HG02610 (cell line): ENCODE results near the gene UBC.
"Not testable (repeated sequence)": the region's sequence is repeated elsewhere in the genome, so short reads cannot be mapped to it uniquely, and the experiment has no call there.

ENCODE experiments used
- ATAC-seq: cut with Tn5 transposase; IDR thresholded peaks from one replicate; pipeline ENCODE4 v1.9.1; 2021; ENCODE audit warnings: mild to moderate bottlenecking, moderate library complexity; ENCODE audit not compliant: unreplicated experiment

Gene UBC

GRCh38 chr12:124938108-124938507, 23.7 kb upstream of the UBC start:
- no peak for ATAC-seq

GRCh38 chr12:124931528-124931927, 17.1 kb upstream of the UBC start:
- ATAC-seq: not testable (repeated sequence)

GRCh38 chr12:124930586-124930985, 16.1 kb upstream of the UBC start:
- ATAC-seq: no peak

GRCh38 chr12:124929649-124930419, 15.4 kb upstream of the UBC start:
- ATAC-seq: no peak

GRCh38 chr12:124928912-124929530, 14.6 kb upstream of the UBC start:
- no peak for ATAC-seq

DNA sequence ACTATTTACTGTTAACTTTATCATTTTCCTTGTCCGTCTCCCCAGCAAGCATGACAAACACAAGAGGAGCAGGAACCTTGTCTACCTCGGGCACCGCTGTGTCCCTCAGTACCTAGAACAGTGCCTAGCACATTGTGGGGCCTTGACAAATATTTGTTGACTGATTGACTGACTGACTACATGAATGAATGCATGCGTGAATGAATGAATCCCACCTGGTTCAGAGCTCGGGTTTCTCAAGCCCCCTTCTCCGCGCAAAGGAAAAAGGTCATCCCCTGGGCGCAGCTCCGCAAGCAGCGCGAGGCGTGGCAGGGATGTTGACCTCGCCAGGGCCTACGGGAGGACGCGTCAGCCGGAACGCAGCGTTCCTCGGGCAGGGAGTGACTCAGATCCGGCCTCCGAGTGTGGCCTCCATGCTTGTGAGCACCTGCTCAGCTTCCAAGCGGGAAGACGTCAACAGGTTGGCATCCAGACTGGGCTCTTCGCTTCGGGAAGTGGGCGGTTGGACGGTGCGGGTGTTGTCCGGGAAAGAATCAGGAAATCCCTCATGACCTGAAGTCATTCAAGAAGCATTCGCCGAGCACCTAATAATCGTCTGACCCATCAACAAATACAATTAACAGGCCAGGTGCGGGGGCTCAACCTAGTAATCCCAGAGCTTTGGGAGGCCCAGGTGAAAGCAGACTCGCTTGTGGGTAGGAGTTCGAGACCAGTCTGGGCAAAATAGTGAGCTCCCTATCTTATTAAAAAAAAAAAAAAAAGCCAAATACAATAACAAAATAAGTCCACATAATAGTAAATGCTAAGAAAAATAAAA, 13.9 kb upstream of the UBC start:
- peak; percentile 34 for ATAC-seq

DNA sequence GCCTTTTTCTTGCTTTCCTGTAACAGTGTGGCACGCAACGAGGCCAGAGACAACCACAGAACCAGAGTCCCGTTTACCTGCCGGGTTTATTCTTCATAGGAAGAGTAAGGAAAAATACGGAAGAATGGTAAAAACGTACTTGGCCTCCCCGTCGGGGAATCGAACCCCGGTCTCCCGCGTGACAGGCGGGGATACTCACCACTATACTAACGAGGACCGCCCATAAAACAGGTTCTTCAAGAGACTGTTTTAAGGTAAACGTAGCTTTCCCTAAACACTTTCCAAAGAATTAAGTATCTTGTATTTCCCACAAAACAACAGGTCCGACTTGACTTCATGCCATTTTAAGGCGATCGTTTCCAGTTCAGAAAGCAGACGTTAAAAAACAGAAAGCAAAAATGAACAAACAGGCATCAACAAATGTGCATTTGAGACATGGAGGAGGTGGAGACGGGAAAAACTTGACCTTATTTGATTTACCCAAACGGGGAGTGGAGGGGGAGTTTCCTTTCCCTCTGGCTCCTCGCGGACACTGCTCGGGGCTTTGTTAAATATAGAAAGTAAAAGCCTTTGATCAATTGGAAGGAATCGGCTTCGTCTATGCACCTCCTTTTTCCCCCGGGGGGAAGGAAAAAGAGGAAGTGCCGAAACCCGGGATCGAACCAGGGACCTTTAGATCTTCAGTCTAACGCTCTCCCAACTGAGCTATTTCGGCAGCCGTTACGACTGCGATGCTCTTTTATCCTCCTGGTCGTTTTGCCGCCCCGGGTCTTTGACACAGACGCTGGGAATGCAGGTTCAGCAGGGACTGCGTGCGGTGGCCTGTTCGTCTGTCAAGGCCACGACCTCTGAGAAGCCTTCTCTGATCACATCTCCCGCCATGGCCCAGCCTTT, 13.0 kb upstream of the UBC start:
- ATAC-seq: peak; percentile 66

GRCh38 chr12:124925782-124926181, 11.3 kb upstream of the UBC start:
- not testable (repeated sequence) for ATAC-seq

- no peak for ATAC-seq
Measured at GRCh38 chr12:124925117-124925516, 10.7 kb upstream of the UBC start.

- ATAC-seq: no peak
Measured at GRCh38 chr12:124923905-124924734, 9.7 kb upstream of the UBC start.

DNA sequence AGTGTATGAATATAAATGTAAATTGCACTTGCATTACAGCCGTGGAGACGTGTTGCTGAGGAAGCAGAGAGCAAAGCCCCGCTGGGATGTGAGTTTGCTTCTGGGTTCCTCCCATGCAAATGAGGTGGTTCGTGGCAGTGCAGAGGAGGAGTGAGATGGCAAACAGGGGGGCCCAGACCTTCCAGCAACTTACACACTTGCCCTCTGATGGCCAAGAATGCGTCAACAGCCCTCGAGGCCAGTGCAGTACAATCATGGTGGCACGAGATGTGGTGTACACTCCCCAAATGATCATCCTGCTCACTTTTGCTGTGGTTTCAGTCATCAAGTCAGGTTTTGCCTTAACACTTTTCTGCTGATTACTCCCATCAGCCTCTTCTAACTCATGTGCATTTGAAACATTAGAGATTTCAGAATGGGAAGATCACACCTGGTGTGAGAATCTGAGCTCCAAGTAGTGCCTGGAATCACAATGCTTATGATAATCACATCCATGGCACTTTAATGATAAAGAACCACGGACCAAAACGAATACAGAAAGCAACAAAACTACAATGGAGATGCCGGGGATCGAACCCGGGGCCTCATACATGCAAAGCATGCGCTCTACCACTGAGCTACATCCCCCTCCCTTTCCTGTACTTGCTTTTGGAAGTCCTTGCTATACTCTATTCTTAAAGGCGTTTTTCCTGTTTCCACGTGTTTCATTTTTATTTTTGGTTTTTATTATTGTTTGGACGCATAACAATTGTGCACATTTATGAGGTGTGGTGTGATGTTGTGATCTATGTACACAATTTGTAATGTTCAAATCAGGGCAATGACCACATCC, 7.0 kb upstream of the UBC start:
- peak; percentile 42 for ATAC-seq

- no peak for ATAC-seq
Measured at GRCh38 chr12:124920353-124920935, 6.0 kb upstream of the UBC start.

GRCh38 chr12:124919521-124920352, 5.3 kb upstream of the UBC start:
- peak; percentile 15 for ATAC-seq

- ATAC-seq: not testable (repeated sequence)
Measured at GRCh38 chr12:124918622-124918988, 4.2 kb upstream of the UBC start.

DNA sequence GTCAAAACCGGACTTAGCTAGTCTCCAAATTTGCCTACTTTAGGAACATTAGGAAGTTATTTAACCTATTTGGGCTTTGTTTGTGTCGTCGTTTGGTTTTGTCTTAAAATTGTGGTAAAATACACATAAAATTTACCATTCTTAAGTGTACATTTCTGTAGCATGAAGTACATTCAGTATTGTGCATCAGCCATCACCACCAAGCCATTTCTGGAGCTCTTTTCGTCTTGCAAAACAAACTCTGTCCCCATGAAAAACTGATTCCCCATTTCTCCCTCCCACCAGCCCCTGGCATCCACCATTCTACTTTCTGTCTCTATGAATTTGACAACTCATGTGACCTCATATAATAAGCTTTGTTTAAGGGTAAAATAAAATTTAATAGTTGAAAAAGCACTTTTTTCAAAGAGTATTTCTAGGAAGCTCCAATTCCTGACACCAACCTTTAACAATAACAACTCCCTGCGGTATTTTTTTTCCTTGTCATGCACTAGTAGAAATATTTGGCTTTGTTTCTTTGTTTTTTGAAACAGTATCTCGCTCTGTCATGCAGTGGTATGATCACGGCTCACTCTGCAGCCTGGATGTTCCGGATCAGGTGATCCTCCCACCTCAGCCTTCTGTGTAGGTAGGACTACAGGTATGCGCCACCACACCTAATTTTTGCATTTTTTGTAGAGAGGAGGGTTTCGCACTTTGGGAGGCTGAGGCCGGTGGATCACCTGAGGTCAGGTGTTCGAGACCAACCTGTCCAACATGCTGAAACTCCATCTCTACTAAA, 3.6 kb upstream of the UBC start:
- no peak for ATAC-seq

- peak; percentile 58 for ATAC-seq
Measured at GRCh38 chr12:124917135-124917840, 2.8 kb upstream of the UBC start.
